Osteocyte (in vitro differentiated cells): Measurements from ENCODE around the gene TTN. TPM values are rescaled to one million over a fixed set of nuclear protein-coding genes. Genes with fewer than 3 reads are reported as not detected.

Source experiments
- DNase-seq: peaks from one replicate; pipeline ENCODE4 v3.0.0; 2021; ENCODE audit warnings: mixed read lengths; ENCODE audit not compliant: unreplicated experiment; ENCODE audit errors: extremely low spot score
- H3K27ac Mint-ChIP-seq: one replicate; pipeline ENCODE4 v1.8.0; 2021; ENCODE audit warnings: mild to moderate bottlenecking, mixed read lengths; ENCODE audit not compliant: unreplicated experiment
- H3K27me3 Mint-ChIP-seq: one replicate; pipeline ENCODE4 v1.8.0; 2021; ENCODE audit warnings: mixed read lengths; ENCODE audit not compliant: unreplicated experiment
- H3K36me3 Mint-ChIP-seq: one replicate; pipeline ENCODE4 v1.8.0; 2021; ENCODE audit warnings: mixed read lengths; ENCODE audit not compliant: unreplicated experiment
- H3K4me1 Mint-ChIP-seq: one replicate; pipeline ENCODE4 v1.8.0; 2021; ENCODE audit warnings: mixed read lengths; ENCODE audit not compliant: unreplicated experiment
- H3K4me3 Mint-ChIP-seq: one replicate; pipeline ENCODE4 v1.8.0; 2021; ENCODE audit warnings: mild to moderate bottlenecking, moderate library complexity, mixed read lengths; ENCODE audit not compliant: unreplicated experiment
- H3K9me3 Mint-ChIP-seq: one replicate; pipeline ENCODE4 v1.8.0; 2021; ENCODE audit warnings: mixed read lengths; ENCODE audit not compliant: unreplicated experiment
- total RNA-seq: library from RNA; stranded (reverse); gene quantifications from 2 replicates; pipeline ENCODE4 v1.2.1, GENCODE V29; 2021
- TF ChIP-seq, protein P1 (sequence below): fragments of 200-600 bp; sonication (generic); IDR thresholded peaks from 2 replicates; pipeline ENCODE4 v1.5.0; 2021; ENCODE audit warnings: antibody characterized with exemption, mild to moderate bottlenecking, moderate library complexity

Gene TTN
- total RNA-seq, 1 donor from 2014 or later: not detected

GRCh38 chr2:178722296-178722695, 84.9 kb downstream of the TTN start:
- no peak overlapping the region for H3K27ac Mint-ChIP-seq
- no peaks in the 10 kb centered on the region for H3K9me3 Mint-ChIP-seq
- H3K4me1 Mint-ChIP-seq: no peaks in the 10 kb centered on the region
- H3K36me3 Mint-ChIP-seq: no peaks in the 10 kb centered on the region
- TF ChIP-seq, protein P1, sequence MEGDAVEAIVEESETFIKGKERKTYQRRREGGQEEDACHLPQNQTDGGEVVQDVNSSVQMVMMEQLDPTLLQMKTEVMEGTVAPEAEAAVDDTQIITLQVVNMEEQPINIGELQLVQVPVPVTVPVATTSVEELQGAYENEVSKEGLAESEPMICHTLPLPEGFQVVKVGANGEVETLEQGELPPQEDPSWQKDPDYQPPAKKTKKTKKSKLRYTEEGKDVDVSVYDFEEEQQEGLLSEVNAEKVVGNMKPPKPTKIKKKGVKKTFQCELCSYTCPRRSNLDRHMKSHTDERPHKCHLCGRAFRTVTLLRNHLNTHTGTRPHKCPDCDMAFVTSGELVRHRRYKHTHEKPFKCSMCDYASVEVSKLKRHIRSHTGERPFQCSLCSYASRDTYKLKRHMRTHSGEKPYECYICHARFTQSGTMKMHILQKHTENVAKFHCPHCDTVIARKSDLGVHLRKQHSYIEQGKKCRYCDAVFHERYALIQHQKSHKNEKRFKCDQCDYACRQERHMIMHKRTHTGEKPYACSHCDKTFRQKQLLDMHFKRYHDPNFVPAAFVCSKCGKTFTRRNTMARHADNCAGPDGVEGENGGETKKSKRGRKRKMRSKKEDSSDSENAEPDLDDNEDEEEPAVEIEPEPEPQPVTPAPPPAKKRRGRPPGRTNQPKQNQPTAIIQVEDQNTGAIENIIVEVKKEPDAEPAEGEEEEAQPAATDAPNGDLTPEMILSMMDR: no peak
- H3K4me3 Mint-ChIP-seq: no peak overlapping the region
- DNase-seq: no peak
- H3K27me3 Mint-ChIP-seq: no peaks in the 10 kb centered on the region

GRCh38 chr2:178718988-178719387, 88.2 kb downstream of the TTN start:
- Mint-ChIP-seq H3K4me3 (no peak overlapping the region), H3K27ac (no peak overlapping the region), H3K4me1 (no peaks in the 10 kb centered on the region), H3K36me3 (no peaks in the 10 kb centered on the region), H3K9me3 (no peaks in the 10 kb centered on the region), H3K27me3 (no peaks in the 10 kb centered on the region)
- no peak for DNase-seq
- TF ChIP-seq, protein P1: no peak

DNA sequence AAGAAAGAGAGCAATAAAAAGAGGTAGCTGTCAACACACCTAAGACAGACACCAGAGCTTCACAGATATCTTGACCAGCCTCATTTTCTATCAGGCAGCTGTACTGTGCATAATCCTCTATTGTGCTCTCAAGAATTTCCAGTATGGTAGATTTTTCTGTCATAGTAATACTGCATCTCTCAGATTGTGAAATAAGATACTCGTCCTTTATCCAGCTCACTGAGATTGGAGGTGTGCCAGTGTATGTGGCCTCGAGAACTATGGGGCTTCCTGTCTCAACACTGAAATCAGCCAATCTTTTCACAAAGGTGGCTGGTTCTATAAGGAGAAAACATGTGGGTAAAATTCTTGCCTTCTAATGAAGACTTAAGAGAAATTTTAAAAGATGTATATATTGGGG, 88.9 kb downstream of the TTN start:
- no peak for DNase-seq
- no peak overlapping the region for H3K27ac Mint-ChIP-seq
- no peak overlapping the region for H3K4me3 Mint-ChIP-seq
- TF ChIP-seq, protein P1: no peak
- H3K4me1 Mint-ChIP-seq: no peaks in the 10 kb centered on the region
- H3K36me3 Mint-ChIP-seq: no peaks in the 10 kb centered on the region
- H3K27me3 Mint-ChIP-seq: no peaks in the 10 kb centered on the region
- no peaks in the 10 kb centered on the region for H3K9me3 Mint-ChIP-seq

DNA sequence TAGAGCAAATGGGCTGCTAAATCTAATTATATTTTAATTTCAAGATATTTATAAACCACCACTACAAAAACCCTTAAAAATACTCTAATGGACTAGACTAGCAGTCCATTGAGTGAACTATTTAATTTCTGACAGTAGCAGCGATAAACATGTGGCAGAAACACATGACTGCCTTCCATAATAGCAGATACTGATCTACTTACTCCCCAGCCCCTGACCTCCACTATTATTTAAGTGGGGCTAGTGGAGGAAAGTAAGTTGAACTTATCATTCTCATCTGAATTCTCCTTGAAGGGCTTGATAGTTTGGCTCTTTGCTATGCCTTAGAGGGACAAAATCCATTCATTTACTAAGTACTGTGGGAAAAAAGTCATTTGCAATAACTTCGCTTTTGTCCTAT, 90.8 kb downstream of the TTN start:
- H3K36me3 Mint-ChIP-seq: no peaks in the 10 kb centered on the region
- H3K9me3 Mint-ChIP-seq: no peaks in the 10 kb centered on the region
- no peaks in the 10 kb centered on the region for H3K27me3 Mint-ChIP-seq
- no peak for DNase-seq
- no peak overlapping the region for H3K4me3 Mint-ChIP-seq
- H3K27ac Mint-ChIP-seq: no peak overlapping the region
- TF ChIP-seq, protein P1: no peak
- no peaks in the 10 kb centered on the region for H3K4me1 Mint-ChIP-seq

DNA sequence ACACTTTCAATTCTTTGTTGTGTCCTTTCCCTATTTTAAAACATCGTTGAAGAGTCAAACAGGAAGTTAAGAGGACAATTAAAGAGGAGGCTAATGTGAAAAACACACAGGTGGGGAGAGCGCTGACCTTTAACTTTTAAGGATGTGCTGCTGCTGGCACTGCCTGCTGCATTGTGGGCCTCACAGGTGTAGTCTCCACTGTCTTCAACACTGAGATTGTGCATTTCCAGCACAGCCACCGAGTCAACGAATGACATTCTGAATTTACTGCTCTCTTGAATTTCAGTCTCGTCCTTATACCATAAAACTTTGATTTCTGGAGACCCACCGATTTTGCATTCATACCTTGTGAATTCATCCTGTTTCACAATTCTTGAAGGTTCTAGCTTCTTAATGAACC, 91.9 kb downstream of the TTN start:
- Mint-ChIP-seq H3K4me1 (no peaks in the 10 kb centered on the region), H3K9me3 (no peaks in the 10 kb centered on the region), H3K27ac (no peak overlapping the region), H3K36me3 (no peaks in the 10 kb centered on the region), H3K4me3 (no peak overlapping the region), H3K27me3 (no peaks in the 10 kb centered on the region)
- DNase-seq: no peak
- TF ChIP-seq, protein P1: no peak
